Upper lobe of right lung (tissue), 1 donor: ENCODE results near the gene LUZP2. TPM values are rescaled to one million over a fixed set of nuclear protein-coding genes. Genes with fewer than 3 reads are reported as not detected.

Experiments used
- ATAC-seq: fragments of 200-7000 bp; cut with Tn5 transposase; one replicate; pipeline ENCODE4 v1.9.1; 2020; ENCODE audit warnings: mild to moderate bottlenecking, moderate library complexity
- DNase-seq: peaks from one replicate; pipeline ENCODE4 v3.0.0-alpha.2; 2020
- H3K27ac ChIP-seq: fragments of 200-600 bp; one replicate; pipeline ENCODE4 v1.8.0; 2022
- H3K27me3 ChIP-seq: fragments of 200-600 bp; one replicate; pipeline ENCODE4 v1.8.0; 2022; ENCODE audit warnings: mild to moderate bottlenecking
- H3K36me3 ChIP-seq: fragments of 200-600 bp; one replicate; pipeline ENCODE4 v1.8.0; 2022
- H3K4me1 ChIP-seq: fragments of 200-600 bp; one replicate; pipeline ENCODE4 v1.8.0; 2022
- H3K4me3 ChIP-seq: fragments of 200-600 bp; one replicate; pipeline ENCODE4 v1.8.0; 2022; ENCODE audit warnings: mild to moderate bottlenecking
- H3K9me3 ChIP-seq: fragments of 200-600 bp; one replicate; pipeline ENCODE4 v1.8.0; 2022
- intact Hi-C: fragments of 100-400 bp; cut with DNase I; formaldehyde crosslinking; loops from one replicate; pipeline ENCODE4 v1.11.0; 2022
- total RNA-seq: library from RNA; stranded (reverse); fragmentation: NEBNext Ultra II Directional; extraction: Animal tissue kit (Norgen Biotek cat#: 25700); gene quantifications from one replicate; pipeline ENCODE4 v1.2.1, GENCODE V29; 2021
- TF ChIP-seq, protein P1 (sequence below): fragments of 200-600 bp; IDR thresholded peaks from one replicate; pipeline ENCODE4 v1.8.0; 2022; ENCODE audit warnings: antibody characterized with exemption
- donor health status: DM: no; HTN: yes; CAD: no; lungs with severe emphysema.

LUZP2 gene
- total RNA-seq, 1 donor from 2014 or later: 0.23 TPM

DNA sequence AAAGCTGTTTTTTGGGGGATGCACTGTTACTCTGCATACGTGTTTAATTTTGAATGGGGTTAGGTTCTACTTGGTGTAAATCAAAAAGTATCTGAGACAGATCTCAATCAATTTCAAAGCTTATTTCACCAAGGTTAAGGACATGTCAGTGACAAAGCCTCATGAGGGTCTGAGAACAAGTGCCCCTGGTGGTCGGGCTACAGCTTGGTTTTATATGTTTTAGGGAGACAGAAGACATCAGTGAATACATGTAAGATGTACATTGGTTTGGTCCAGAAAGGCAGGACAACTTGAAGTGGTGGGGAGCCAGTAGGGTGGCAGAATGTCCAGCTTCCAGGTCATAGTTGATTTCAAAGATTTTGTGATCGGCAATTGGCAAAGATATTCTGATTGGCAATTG lies 262.9 kb downstream of the LUZP2 start:
- H3K9me3 ChIP-seq: no peaks in the 10 kb centered on the region
- no peaks in the 10 kb centered on the region for H3K36me3 ChIP-seq
- intact Hi-C loops: no loop called here
- no peaks in the 10 kb centered on the region for H3K4me1 ChIP-seq
- H3K27ac ChIP-seq: no peak overlapping the region
- H3K4me3 ChIP-seq: no peak overlapping the region
- no peaks in the 10 kb centered on the region for H3K27me3 ChIP-seq
- TF ChIP-seq, protein P1, sequence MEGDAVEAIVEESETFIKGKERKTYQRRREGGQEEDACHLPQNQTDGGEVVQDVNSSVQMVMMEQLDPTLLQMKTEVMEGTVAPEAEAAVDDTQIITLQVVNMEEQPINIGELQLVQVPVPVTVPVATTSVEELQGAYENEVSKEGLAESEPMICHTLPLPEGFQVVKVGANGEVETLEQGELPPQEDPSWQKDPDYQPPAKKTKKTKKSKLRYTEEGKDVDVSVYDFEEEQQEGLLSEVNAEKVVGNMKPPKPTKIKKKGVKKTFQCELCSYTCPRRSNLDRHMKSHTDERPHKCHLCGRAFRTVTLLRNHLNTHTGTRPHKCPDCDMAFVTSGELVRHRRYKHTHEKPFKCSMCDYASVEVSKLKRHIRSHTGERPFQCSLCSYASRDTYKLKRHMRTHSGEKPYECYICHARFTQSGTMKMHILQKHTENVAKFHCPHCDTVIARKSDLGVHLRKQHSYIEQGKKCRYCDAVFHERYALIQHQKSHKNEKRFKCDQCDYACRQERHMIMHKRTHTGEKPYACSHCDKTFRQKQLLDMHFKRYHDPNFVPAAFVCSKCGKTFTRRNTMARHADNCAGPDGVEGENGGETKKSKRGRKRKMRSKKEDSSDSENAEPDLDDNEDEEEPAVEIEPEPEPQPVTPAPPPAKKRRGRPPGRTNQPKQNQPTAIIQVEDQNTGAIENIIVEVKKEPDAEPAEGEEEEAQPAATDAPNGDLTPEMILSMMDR: no peak
- DNase-seq (no peak), ATAC-seq (no peak)

DNA sequence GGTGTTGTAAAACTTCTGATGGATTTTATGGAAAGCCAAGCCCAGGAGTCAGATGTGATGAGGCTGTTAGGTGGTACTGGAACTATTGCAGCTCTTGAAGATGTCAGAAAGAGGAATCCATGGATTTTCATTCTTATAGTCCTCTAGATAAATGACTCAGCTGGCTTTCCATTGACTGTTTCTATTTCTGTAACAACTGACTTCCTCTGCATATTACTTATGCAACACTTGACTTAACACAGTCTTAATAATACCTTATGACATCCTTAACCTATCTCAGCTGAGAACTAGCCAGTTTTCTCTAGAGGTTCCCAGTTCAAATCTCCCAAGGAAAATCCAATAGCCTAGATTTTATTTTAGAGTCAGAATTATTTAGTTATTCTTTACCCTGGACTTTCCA lies 263.8 kb downstream of the LUZP2 start:
- Histone ChIP-seq H3K27ac (no peak overlapping the region), H3K27me3 (no peaks in the 10 kb centered on the region), H3K4me1 (no peaks in the 10 kb centered on the region), H3K36me3 (no peaks in the 10 kb centered on the region), H3K9me3 (no peaks in the 10 kb centered on the region), H3K4me3 (no peak overlapping the region)
- DNase-seq (no peak), ATAC-seq (no peak)
- TF ChIP-seq, protein P1: no peak
- intact Hi-C loops: no loop called here

DNA sequence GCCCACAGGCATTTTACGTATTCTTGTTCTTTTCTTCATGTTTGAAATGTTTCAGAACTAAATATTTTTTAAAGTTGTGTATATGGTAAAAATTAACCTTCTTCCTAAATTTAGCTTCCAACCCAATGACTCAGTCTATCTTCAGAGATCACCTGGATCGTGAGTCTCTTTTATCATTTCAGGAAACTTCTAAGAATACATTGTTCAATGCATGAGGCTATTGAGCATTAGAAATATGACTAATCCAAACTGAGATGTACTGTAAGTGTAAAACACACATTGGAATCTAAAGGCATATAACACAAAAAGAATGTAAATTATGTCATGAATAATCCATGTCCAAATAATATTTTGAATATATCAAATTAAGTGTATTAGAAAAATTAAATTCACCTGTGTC lies 265.2 kb downstream of the LUZP2 start:
- H3K4me1 ChIP-seq: no peaks in the 10 kb centered on the region
- H3K4me3 ChIP-seq: no peak overlapping the region
- no peak for ATAC-seq
- H3K27me3 ChIP-seq: no peaks in the 10 kb centered on the region
- H3K36me3 ChIP-seq: no peaks in the 10 kb centered on the region
- TF ChIP-seq, protein P1: no peak
- intact Hi-C loops: no loop called here
- no peak overlapping the region for H3K27ac ChIP-seq
- DNase-seq: no peak
- no peaks in the 10 kb centered on the region for H3K9me3 ChIP-seq

DNA sequence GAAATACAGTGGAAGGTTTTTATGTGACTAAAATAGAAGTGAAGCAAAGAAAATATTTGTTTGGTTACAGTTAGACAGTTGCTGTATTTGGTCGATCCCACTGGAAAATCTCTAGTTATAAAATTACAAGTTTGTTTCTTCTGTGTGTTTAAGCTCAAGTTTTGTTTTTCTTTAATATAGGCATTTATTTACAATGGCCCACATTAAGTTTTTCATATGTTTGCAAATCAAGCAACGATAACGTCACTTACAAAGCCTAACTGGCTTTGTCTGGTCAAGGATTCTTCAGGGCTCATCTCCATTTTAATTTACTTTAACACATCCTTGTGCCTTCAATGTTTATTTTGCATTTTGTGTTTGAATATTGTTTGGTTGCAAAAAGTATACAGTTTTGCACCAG lies 270.6 kb downstream of the LUZP2 start:
- TF ChIP-seq, protein P1: no peak
- H3K9me3 ChIP-seq: no peaks in the 10 kb centered on the region
- no peaks in the 10 kb centered on the region for H3K27me3 ChIP-seq
- ATAC-seq (no peak), DNase-seq (no peak)
- H3K4me3 ChIP-seq: no peak overlapping the region
- H3K36me3 ChIP-seq: no peaks in the 10 kb centered on the region
- no peak overlapping the region for H3K27ac ChIP-seq
- no peaks in the 10 kb centered on the region for H3K4me1 ChIP-seq
- intact Hi-C loops: no loop called here

DNA sequence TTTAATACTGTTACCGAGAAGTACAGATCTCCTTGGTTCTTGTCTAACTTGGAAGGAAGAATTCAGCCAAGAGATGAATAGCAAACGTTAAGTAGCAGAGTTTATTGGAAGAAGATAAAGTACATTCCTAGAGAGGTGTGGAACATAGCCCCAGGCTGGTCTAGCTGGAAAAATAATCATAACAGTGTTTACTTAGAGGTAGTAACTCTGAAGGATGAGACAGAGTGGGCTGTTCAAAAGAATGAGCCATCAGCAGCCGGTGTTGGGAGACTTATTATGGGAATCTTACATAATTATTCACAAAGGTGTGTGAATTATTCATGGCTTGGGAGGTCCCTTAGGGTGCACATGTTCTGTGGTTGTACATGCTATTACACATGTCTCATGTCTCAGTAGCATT lies 276.5 kb downstream of the LUZP2 start:
- no peaks in the 10 kb centered on the region for H3K9me3 ChIP-seq
- intact Hi-C loops: no loop called here
- TF ChIP-seq, protein P1: no peak
- no peak overlapping the region for H3K27ac ChIP-seq
- H3K4me1 ChIP-seq: no peaks in the 10 kb centered on the region
- ATAC-seq (no peak), DNase-seq (no peak)
- no peak overlapping the region for H3K4me3 ChIP-seq
- no peaks in the 10 kb centered on the region for H3K27me3 ChIP-seq
- no peaks in the 10 kb centered on the region for H3K36me3 ChIP-seq

DNA sequence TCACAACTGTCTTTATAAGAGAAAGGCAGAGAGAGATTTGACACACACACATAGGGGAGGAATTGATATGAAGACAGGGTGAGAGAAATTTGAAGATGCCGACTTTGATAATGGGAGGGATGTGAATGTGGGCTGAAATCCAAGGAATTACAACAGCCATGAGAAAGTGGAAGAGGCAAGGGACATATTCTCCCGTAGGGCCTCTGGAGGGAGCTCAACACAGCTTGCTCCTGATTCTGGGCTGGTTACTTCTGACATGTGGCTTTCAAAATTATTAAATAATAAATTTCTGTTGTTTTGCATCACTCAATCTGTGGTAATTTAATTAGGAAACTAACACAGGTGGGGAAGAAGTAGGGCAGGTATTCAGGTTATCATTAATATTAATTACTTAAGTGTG lies 282.9 kb downstream of the LUZP2 start:
- TF ChIP-seq, protein P1: no peak
- no peaks in the 10 kb centered on the region for H3K9me3 ChIP-seq
- H3K27ac ChIP-seq: no peak overlapping the region
- ATAC-seq (no peak), DNase-seq (no peak)
- H3K36me3 ChIP-seq: no peaks in the 10 kb centered on the region
- no peaks in the 10 kb centered on the region for H3K27me3 ChIP-seq
- intact Hi-C loops: no loop called here
- no peaks in the 10 kb centered on the region for H3K4me1 ChIP-seq
- H3K4me3 ChIP-seq: no peak overlapping the region
